HG02852 (cell line): ENCODE results near the gene NT5DC1.

ENCODE experiments used
- ATAC-seq: cut with Tn5 transposase; IDR thresholded peaks from one replicate; pipeline ENCODE4 v1.9.1; 2021; ENCODE audit warnings: mild to moderate bottlenecking, moderate library complexity; ENCODE audit not compliant: unreplicated experiment

The NT5DC1 gene

GRCh38 chr6:116190550-116190949 is 89.9 kb downstream of the NT5DC1 start:
- ATAC-seq: no peak

- ATAC-seq: no peak
Observed at GRCh38 chr6:116191881-116192280, 91.2 kb downstream of the NT5DC1 start.

GRCh38 chr6:116192786-116193185 is 92.1 kb downstream of the NT5DC1 start:
- no peak for ATAC-seq

- ATAC-seq: no peak
Observed at GRCh38 chr6:116196841-116197240, 96.2 kb downstream of the NT5DC1 start.

GRCh38 chr6:116200619-116201249 is 100.1 kb downstream of the NT5DC1 start:
- no peak for ATAC-seq

- no peak for ATAC-seq
Observed at GRCh38 chr6:116201538-116201937, 100.9 kb downstream of the NT5DC1 start.

GRCh38 chr6:116205281-116205680 is 104.6 kb downstream of the NT5DC1 start:
- ATAC-seq: no peak

- ATAC-seq: no peak
Observed at GRCh38 chr6:116206231-116206903, 105.7 kb downstream of the NT5DC1 start.

GRCh38 chr6:116208056-116208785 is 107.6 kb downstream of the NT5DC1 start:
- no peak for ATAC-seq

GRCh38 chr6:116210316-116210715 is 109.7 kb downstream of the NT5DC1 start:
- no peak for ATAC-seq

GRCh38 chr6:116210750-116211425 is 110.2 kb downstream of the NT5DC1 start:
- no peak for ATAC-seq

- ATAC-seq: no peak
Observed at GRCh38 chr6:116214681-116215080, 114.0 kb downstream of the NT5DC1 start.

GRCh38 chr6:116215414-116215813 is 114.8 kb downstream of the NT5DC1 start:
- no peak for ATAC-seq

GRCh38 chr6:116217069-116217468 is 116.4 kb downstream of the NT5DC1 start:
- ATAC-seq: no peak

- ATAC-seq: no peak
Observed at GRCh38 chr6:116218172-116218633, 117.5 kb downstream of the NT5DC1 start.

- no peak for ATAC-seq
Observed at GRCh38 chr6:116218866-116219265, 118.2 kb downstream of the NT5DC1 start.

- no peak for ATAC-seq
Observed at GRCh38 chr6:116221067-116221466, 120.4 kb downstream of the NT5DC1 start.

GRCh38 chr6:116221911-116222310 is 121.3 kb downstream of the NT5DC1 start:
- ATAC-seq: no peak

GRCh38 chr6:116223355-116223754 is 122.7 kb downstream of the NT5DC1 start:
- ATAC-seq: no peak

- peak; percentile 64 for ATAC-seq
Observed at GRCh38 chr6:116229287-116229913, 128.7 kb downstream of the NT5DC1 start.

GRCh38 chr6:116234689-116235088 is 134.0 kb downstream of the NT5DC1 start:
- no peak for ATAC-seq
